NCI-H2227 (cell line): ENCODE results near the gene FLNB.
"Not testable (repeated sequence)": the region's sequence is repeated elsewhere in the genome, so short reads cannot be mapped to it uniquely, and the experiment has no call there.

Experiments
- DNase-seq: peaks from one replicate; lab custom pipeline; 2025; ENCODE audit not compliant: unreplicated experiment; lab: John Stamatoyannopoulos, UW

The FLNB gene

GRCh38 chr3:58198362-58198761 is 190.1 kb downstream of the FLNB start:
- no peak for DNase-seq

- DNase-seq = no peak
Measured at GRCh38 chr3:58198804-58199203, 190.6 kb downstream of the FLNB start.

- DNase-seq = no peak
Measured at GRCh38 chr3:58200121-58200709, 192.0 kb downstream of the FLNB start.

GRCh38 chr3:58200846-58201355 is 192.7 kb downstream of the FLNB start:
- DNase-seq = no peak

- DNase-seq = not testable (repeated sequence)
Measured at GRCh38 chr3:58201451-58201850, 193.2 kb downstream of the FLNB start.

GRCh38 chr3:58202917-58203360 is 194.7 kb downstream of the FLNB start:
- no peak for DNase-seq

GRCh38 chr3:58203541-58203940 is 195.3 kb downstream of the FLNB start:
- no peak for DNase-seq

- no peak for DNase-seq
Measured at GRCh38 chr3:58204720-58205119, 196.5 kb downstream of the FLNB start.

- DNase-seq = no peak
Measured at GRCh38 chr3:58205981-58206380, 197.8 kb downstream of the FLNB start.

- DNase-seq = no peak
Measured at GRCh38 chr3:58206406-58207011, 198.3 kb downstream of the FLNB start.

GRCh38 chr3:58207954-58208353 is 199.7 kb downstream of the FLNB start:
- no peak for DNase-seq

GRCh38 chr3:58209933-58210332 is 201.7 kb downstream of the FLNB start:
- DNase-seq = no peak

GRCh38 chr3:58210761-58211460 is 202.7 kb downstream of the FLNB start, which contains the start of gene DNASE1L3:
Gene DNASE1L3 (minus strand): TSS chr3:58210972. CDS start chr3:58210906, 66 bp downstream.
- DNase-seq = no peak

- no peak for DNase-seq
Measured at GRCh38 chr3:58214484-58215316, 206.5 kb downstream of the FLNB start.

- peak; percentile 7 for DNase-seq
Measured at GRCh38 chr3:58215317-58216025, 207.2 kb downstream of the FLNB start.

- DNase-seq = no peak
Measured at GRCh38 chr3:58216496-58217195, 208.4 kb downstream of the FLNB start.

GRCh38 chr3:58217209-58217811 is 209.1 kb downstream of the FLNB start:
- DNase-seq = peak; percentile 62

- no peak for DNase-seq
Measured at GRCh38 chr3:58218904-58219303, 210.7 kb downstream of the FLNB start.
